Measurements from ENCODE around the gene TTBK1.

DNA sequence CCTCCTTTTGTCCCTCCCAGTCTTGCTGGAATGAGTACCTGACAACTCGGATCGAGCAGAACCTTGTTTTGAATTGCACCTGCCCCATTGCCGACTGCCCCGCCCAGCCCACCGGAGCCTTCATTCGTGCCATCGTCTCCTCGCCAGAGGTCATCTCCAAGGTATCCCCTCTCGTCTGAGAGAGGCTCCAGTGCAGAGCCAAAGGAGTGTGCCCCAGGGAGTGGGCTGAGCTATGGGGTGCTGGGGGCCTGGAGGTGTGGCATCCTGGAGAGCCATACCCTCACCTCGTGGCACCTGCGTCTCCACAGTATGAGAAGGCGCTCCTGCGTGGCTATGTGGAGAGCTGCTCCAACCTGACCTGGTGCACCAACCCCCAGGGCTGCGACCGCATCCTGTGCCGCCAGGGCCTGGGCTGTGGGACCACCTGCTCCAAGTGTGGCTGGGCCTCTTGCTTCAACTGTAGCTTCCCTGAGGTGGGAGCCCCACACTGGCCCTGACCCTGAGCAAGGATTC is 22.8 kb upstream of the TTBK1 start:
- TF ChIP-seq, protein P1, sequence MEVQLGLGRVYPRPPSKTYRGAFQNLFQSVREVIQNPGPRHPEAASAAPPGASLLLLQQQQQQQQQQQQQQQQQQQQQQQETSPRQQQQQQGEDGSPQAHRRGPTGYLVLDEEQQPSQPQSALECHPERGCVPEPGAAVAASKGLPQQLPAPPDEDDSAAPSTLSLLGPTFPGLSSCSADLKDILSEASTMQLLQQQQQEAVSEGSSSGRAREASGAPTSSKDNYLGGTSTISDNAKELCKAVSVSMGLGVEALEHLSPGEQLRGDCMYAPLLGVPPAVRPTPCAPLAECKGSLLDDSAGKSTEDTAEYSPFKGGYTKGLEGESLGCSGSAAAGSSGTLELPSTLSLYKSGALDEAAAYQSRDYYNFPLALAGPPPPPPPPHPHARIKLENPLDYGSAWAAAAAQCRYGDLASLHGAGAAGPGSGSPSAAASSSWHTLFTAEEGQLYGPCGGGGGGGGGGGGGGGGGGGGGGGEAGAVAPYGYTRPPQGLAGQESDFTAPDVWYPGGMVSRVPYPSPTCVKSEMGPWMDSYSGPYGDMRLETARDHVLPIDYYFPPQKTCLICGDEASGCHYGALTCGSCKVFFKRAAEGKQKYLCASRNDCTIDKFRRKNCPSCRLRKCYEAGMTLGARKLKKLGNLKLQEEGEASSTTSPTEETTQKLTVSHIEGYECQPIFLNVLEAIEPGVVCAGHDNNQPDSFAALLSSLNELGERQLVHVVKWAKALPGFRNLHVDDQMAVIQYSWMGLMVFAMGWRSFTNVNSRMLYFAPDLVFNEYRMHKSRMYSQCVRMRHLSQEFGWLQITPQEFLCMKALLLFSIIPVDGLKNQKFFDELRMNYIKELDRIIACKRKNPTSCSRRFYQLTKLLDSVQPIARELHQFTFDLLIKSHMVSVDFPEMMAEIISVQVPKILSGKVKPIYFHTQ (CRISPR knock-in tag; IDR thresholded peaks at IDR 0.05), result no peak
- TF ChIP-seq, protein P2, sequence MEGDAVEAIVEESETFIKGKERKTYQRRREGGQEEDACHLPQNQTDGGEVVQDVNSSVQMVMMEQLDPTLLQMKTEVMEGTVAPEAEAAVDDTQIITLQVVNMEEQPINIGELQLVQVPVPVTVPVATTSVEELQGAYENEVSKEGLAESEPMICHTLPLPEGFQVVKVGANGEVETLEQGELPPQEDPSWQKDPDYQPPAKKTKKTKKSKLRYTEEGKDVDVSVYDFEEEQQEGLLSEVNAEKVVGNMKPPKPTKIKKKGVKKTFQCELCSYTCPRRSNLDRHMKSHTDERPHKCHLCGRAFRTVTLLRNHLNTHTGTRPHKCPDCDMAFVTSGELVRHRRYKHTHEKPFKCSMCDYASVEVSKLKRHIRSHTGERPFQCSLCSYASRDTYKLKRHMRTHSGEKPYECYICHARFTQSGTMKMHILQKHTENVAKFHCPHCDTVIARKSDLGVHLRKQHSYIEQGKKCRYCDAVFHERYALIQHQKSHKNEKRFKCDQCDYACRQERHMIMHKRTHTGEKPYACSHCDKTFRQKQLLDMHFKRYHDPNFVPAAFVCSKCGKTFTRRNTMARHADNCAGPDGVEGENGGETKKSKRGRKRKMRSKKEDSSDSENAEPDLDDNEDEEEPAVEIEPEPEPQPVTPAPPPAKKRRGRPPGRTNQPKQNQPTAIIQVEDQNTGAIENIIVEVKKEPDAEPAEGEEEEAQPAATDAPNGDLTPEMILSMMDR (IDR thresholded peaks at IDR 0.05), result no peak
- TF ChIP-seq OVOL2 (CRISPR knock-in tag; IDR thresholded peaks at IDR 0.05; ENCODE audit: borderline replicate concordance), result no peak
- TF ChIP-seq, protein P3, sequence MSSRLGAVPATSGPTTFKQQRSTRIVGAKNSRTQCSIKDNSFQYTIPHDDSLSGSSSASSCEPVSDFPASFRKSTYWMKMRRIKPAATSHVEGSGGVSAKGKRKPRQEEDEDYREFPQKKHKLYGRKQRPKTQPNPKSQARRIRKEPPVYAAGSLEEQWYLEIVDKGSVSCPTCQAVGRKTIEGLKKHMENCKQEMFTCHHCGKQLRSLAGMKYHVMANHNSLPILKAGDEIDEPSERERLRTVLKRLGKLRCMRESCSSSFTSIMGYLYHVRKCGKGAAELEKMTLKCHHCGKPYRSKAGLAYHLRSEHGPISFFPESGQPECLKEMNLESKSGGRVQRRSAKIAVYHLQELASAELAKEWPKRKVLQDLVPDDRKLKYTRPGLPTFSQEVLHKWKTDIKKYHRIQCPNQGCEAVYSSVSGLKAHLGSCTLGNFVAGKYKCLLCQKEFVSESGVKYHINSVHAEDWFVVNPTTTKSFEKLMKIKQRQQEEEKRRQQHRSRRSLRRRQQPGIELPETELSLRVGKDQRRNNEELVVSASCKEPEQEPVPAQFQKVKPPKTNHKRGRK (CRISPR knock-in tag; IDR thresholded peaks at IDR 0.05; ENCODE audit: borderline replicate concordance), result no peak
- no peak for TF ChIP-seq ZNF416 (CRISPR knock-in tag; IDR thresholded peaks at IDR 0.05)
- TF ChIP-seq, protein P4, sequence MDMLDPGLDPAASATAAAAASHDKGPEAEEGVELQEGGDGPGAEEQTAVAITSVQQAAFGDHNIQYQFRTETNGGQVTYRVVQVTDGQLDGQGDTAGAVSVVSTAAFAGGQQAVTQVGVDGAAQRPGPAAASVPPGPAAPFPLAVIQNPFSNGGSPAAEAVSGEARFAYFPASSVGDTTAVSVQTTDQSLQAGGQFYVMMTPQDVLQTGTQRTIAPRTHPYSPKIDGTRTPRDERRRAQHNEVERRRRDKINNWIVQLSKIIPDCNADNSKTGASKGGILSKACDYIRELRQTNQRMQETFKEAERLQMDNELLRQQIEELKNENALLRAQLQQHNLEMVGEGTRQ (CRISPR knock-in tag; IDR thresholded peaks at IDR 0.05), result no peak
- no peak for TF ChIP-seq ATF1 (CRISPR knock-in tag; IDR thresholded peaks at IDR 0.05)
- TF ChIP-seq MLX (CRISPR knock-in tag; IDR thresholded peaks at IDR 0.05), result no peak

Data from WTC11 (cell line).